HG03521 (cell line): ENCODE measurements around the gene ABI2.
"Not testable (repeated sequence)": the region's sequence is repeated elsewhere in the genome, so short reads cannot be mapped to it uniquely, and the experiment has no call there.

Experiments used
- ATAC-seq: cut with Tn5 transposase; IDR thresholded peaks from one replicate; pipeline ENCODE4 v1.9.1; 2021; ENCODE audit warnings: mild to moderate bottlenecking, moderate library complexity; ENCODE audit not compliant: unreplicated experiment

ABI2 gene

GRCh38 chr2:203413796-203414195 lies 85.6 kb downstream of the ABI2 start:
- ATAC-seq, result no peak

GRCh38 chr2:203418271-203418670 lies 90.1 kb downstream of the ABI2 start:
- ATAC-seq, result no peak

DNA sequence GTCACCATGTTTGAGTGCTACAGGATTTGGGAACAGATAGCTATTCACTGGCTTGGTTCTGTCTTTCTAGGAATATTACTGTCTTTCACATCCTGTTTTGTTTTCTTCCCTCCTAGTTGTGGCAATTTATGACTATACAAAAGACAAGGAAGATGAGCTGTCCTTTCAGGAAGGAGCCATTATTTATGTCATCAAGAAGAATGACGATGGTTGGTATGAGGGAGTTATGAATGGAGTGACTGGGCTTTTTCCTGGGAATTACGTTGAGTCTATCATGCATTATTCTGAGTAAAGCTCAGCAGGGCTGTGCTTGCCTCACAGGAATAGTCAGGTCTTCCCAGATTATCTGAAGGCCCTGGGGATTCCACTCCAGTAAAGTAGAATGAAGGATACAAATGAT lies 98.9 kb downstream of the ABI2 start:
- ATAC-seq, result no peak

DNA sequence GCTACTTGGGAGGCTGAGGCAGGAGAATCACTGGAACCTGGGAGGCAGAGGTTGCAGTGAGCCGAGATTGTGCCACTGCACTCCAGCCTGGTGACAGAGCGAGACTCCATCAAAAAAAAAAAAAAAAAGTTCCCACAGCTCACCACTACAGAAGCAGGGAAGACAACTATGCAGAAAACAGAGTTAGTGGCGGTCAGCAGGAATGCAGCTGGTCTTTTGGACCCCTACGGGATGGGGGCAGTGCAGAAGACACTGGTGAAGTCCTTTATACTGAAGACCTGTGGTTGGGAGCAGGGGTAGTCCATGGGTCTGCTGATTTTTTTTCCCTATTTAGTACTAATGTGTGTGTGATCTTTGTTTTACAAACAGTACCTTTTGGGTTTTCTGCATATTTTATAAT lies 101.4 kb downstream of the ABI2 start:
- not testable (repeated sequence) for ATAC-seq

DNA sequence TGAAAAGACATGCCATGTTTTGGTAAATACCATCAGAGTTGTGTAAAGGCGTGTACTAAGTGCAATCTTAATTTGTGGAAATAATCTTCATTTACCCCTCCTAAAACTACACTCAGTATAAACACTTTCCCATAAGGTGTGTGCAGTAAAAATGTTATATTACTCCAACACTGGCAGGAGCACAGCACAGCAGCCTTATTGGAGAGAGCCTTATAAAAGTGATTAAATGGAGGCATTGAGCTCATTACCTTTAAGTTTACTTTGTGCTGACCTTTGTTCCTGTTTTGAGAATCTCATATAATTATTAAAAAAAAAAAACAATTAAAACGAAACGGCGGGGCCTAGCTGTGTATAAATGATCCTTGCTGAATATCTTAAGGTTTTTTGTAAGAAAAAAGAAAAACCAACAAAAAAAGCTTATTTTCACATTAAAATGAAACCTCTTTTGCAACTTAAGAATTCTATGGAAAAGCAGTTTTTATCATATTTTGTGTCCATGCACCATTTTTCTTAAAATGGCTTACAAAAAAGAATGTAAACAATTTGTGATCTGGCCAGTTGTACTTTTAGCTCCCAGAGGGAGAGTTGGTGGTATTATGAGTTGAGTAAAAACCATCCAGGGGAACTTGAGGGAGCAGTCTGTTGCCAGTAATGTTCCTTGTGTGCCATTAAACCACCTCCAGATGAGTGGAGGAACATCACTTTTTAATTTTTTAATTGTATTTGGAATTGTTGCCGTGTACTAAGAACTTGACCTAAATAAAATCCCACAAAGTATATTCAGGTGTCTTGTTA lies 103.4 kb downstream of the ABI2 start:
- no peak for ATAC-seq

DNA sequence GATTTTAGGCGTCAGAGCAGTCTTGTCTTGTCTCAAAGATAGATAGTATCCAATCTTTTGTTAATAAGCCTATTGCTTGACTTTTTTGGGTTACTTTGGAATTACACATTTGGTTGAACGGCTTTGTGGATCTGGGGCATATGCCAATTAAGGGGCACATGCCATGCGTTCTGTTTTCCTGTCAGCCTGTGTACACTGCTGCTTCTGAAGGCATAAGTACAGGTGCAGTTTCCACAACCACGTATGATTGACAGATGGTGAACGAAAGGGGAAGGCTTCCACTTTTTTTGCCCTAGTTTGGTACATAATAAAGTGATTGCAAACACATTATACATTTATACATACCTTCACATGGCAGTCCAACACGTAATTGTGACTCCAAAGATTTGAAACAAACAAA lies 104.6 kb downstream of the ABI2 start:
- ATAC-seq, result no peak

DNA sequence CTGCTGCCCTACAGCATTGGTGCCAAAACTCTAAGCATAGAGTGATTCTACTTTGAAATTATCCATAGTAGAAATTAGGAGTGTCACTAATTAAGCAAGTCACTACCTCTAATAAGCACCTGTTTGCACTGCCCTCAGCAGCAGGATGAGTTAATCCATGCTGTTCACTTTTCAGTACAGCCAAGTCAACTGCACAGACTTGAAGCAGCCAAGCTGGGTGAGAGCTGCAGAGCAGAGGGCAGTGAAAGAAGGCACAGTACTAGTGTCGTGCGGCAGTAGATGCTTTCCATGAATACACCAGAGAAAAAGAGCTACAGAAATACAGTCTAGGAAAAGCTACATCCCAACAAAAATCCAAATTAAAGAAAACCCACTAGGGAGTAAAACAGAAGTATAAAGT lies 108.3 kb downstream of the ABI2 start:
- no peak for ATAC-seq

DNA sequence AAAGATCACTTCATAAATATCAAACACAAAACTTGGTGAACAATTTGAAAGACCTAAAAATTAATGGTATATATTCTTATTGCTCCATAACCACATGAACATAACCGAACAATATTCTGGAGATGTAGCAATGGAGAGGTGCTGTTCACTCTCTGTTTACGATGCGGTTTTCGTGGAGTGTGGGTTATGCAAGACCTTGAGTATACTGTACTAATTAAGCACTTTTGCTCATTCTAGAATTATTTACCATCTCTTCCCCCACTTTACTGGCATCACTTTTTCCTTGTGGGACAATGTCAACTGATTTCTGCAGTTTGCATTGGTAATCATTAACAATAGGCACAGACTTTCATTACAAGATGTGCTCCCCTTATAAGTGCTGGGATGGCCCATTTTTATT lies 109.3 kb downstream of the ABI2 start:
- ATAC-seq, result no peak

GRCh38 chr2:203438528-203438927 lies 110.3 kb downstream of the ABI2 start:
- no peak for ATAC-seq

DNA sequence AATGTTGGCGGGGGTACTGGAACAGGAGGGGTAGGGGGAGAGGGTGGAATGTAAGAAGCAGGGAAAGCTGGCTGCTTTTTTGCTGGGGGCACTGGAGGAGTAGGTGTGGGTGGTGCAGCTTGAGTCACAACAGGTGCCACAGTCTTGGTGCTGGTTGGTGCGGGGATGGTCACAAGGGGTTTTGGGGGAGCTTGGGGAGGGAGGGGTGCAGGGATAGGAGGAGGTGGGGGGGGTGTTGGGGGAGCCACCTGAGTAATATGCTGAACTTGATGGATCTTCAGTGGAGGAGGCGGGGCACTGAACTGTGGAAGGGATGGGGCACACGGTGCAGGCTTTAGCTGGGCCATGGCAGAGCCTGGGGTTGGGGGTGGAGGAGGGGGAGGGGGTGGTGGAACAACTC lies 112.5 kb downstream of the ABI2 start:
- ATAC-seq, result no peak

DNA sequence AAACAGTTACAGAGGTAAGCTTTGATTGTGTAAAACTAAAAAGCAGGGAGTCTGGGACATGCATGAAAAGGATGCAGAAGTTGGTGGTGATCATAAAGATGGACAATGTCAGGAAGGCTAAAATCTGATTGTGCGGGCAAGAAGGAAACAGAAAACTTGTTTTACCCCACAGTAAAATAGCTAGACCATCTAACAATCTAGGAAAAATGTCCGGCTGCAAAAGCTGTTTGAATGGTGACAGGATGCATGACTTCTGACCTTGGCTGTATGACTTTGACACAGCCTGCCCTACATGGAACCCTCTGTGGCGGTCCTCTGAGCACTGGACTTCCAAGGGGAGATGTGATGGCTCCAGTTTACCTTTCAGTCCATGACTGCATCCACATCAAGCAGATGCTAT lies 113.3 kb downstream of the ABI2 start:
- no peak for ATAC-seq

DNA sequence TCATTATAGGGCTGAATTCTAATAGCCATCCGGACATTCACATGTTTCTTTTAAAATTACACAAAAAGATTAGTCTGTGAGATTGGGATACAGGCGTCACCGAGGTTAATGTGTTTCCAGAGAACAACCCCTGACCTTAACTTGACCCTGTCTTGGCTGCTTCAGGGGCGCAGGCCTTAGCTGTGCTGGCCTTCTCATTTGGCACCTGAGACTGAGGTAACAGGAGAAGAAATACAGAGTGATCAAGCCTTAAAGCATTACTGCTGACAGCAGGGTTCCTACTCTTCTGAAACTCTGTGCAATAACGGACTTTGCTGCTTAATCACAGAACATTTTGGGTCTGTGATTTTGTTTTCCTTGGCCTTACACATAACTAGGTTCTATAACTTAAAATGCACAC lies 114.3 kb downstream of the ABI2 start:
- ATAC-seq, result no peak

DNA sequence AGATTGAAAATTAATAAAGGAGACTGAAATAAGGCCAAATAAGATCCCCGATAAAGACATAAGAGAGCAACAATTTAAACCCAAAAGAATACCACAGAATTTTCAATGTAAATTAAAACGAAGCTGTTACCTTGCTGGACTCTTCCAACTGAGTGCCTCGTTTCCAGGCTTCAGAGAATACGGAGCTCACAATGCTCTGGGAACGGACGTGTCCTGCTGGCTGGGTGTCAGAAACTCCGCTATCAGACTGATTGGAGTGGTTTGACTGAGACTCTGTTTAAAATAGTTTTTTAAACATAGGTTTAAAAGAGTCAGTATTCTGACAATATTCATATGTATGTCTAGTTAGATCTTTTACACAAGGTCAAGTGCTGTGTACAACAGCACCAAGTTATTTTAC lies 116.5 kb downstream of the ABI2 start:
- no peak for ATAC-seq

DNA sequence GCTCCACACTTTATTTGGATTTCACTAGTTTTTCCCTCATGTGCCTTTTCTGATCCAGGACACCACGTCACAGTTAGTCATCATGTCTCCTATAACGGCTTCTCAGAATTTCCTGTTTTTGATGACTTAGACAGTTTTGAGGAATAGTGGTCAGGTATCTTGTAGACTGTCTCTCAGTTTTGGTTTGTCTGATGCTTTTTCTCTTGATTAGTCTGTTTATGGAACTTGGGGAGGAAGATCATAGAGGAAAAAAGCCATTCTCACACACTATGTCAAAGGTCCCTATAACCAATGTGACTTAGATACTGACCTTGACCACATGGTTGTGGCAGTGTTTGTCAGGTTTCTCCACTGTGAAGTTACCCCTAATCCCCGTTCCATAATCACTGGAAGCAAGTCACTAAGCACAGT lies 117.9 kb downstream of the ABI2 start:
- ATAC-seq, result no peak

- ATAC-seq, result no peak
Measured at GRCh38 chr2:203446780-203447179, 118.6 kb downstream of the ABI2 start.

GRCh38 chr2:203450561-203450960 lies 122.4 kb downstream of the ABI2 start:
- no peak for ATAC-seq

GRCh38 chr2:203451011-203451410 lies 122.8 kb downstream of the ABI2 start:
- ATAC-seq, result no peak

DNA sequence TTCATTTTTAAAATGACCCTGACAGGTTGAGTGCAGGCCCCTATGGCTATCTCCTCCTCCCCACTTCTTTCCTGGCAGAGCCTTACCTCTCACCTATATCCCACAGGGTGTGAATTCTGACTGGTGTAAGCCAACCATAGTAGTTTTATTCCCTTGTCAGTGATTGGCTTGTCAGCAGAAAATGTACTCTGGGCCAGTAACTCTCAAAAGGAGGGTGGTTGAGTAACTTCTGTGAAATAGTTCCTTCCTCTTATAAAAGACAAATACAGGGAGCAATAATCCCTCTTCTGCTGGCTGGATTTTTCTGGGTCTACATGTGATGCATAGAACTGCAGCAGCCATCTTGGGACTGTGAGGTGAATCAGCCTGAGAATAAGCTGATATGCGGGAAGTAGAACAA lies 123.5 kb downstream of the ABI2 start:
- ATAC-seq, result no peak

GRCh38 chr2:203453858-203454451 lies 125.8 kb downstream of the ABI2 start:
- no peak for ATAC-seq

GRCh38 chr2:203455209-203455608 lies 127.0 kb downstream of the ABI2 start:
- ATAC-seq, result no peak

DNA sequence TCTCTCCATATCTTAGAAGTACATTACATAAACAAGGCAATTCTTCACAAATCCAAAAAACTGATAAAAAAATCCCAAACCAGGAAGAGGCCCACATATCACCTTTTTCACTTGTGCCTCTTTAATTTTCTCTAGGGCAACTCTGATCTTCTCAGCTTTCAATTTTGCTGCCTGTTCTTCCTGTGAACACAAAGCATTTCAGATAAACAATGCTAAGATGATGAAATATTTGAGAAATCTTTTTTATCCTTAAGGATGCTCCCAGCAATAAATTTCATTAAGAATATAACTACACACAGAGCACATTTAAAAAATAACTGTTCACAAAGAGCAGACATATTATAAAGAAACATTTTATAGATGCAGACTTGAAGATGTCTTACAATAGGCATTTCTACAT lies 133.6 kb downstream of the ABI2 start:
- ATAC-seq, result no peak

DNA sequence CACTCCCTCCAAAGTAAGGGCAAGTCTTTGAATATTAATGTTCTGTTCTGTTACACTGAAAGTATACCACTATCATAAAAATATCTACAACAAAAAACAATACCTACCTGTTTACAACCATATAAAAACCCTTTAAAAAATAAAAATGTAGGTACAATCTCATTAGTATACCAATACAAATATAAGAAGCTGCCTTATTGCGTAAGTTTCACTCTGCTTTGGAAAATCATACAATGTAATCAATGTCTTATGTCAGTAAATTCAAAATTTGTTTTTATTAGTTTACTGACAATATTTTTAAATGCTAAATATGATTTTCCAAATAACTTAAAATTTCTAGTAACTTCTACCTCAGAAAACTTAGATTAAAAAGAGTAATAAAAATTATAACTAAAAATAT lies 134.1 kb downstream of the ABI2 start:
- ATAC-seq, result no peak

- no peak for ATAC-seq
Measured at GRCh38 chr2:203463266-203463678, 135.1 kb downstream of the ABI2 start.
